Right lung (tissue), 5 donors: ENCODE data around the gene CDPF1. TPM values are rescaled to one million over a fixed set of nuclear protein-coding genes. Genes with fewer than 3 reads are reported as not detected.
A peak's percentile ranks its signal among the peaks of the same experiment; 100 is the strongest.

Source experiments
- DNase-seq, 2 donors: peaks; one replicate each; pipeline ENCODE4 v3.0.0-alpha.2; 2013
- polyA plus RNA-seq, 5 donors: library from polyadenylated mRNA; unstranded; fragments of 120-200 nt; gene quantifications; one replicate each; pipeline versions ENCODE4 v1.2.1 to v1.2.3, GENCODE V29; 2013; ENCODE audit warnings: inconsistent platforms in 1 of 5, low replicate concordance in 1 of 5; ENCODE audit not compliant: insufficient read length in 5 of 5, insufficient read depth in 1 of 5

CDPF1 gene
- polyA plus RNA-seq, 5 donors, result 9.5 to 15.0 (median 13.0) TPM

DNA sequence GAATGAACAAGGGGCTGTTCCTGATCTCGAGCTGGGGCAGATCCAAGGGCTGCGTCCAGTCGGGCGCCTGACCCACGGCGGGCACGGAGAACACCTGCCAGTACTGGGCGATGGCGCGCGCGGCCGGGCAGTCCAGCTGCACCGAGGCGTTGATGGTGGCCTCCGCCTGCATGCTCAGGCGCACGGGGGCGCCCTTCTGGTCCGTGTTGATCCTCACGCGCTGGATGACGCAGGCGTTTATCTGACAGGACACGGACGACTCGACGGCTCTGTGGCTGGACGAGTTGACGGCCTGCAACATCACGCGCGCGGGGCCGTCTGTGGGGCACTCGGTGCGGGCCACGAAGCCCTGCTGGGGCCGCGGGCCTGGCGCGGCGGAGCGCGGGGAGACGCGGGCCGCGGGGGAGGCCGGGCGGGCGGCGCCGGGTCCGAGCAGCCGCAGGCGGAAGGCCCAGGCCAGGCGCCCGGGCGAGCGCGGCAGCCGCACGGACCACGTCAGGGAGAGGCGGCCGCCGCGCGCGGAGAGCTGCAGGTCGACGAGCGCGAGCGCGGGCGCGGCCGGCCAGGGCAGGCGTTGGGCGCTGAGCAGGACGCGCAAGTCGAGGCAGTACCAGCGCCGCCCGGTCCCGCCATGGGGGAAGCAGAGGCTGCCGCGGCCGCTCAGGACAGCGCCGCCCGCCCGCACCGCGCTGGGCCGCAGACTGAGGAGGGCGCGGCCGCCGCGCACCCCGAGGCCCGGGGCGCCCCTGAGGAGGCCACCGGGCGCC, 12.5 kb upstream of the CDPF1 start:
- peak in 1 of 2 donors; percentile 16 for DNase-seq

DNA sequence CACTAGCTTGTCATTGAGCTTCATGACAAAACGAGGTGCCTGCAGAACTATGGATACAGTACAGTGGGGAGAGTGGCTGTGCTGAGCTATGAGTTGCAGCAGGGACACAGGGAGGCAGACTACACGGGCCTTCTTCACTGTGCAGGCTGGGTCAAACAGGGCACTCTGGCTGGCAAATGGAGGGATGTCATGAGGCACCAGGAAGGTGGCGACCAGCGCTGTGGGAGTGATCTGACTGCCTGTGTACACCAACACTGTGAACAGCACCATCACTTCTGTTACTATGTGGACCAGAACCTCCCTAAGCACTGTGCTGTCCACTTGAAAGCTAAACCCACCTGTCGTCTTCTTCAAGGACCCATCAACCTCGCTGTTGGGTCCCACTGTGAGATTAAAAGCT, 9.9 kb upstream of the CDPF1 start:
- DNase-seq, result no peak

DNA sequence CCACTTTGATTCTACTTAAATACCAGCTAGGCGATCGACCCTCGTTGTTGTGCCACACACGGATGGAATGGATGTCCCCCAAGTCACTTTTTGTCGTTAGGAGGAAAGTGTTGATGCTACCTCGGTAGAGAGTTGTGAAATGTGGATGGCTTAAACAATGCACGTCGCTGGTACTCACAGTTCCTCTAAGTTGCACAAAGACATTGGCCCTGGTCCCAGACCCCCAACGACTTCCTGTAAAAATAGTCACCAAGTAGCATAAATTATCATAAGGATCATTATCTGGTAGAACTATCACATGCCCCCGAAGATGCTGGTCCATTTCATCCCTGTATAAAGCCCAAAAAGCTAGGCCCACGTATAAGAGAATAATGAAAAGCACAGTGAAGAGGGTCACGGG, 9.3 kb upstream of the CDPF1 start:
- no peak for DNase-seq

DNA sequence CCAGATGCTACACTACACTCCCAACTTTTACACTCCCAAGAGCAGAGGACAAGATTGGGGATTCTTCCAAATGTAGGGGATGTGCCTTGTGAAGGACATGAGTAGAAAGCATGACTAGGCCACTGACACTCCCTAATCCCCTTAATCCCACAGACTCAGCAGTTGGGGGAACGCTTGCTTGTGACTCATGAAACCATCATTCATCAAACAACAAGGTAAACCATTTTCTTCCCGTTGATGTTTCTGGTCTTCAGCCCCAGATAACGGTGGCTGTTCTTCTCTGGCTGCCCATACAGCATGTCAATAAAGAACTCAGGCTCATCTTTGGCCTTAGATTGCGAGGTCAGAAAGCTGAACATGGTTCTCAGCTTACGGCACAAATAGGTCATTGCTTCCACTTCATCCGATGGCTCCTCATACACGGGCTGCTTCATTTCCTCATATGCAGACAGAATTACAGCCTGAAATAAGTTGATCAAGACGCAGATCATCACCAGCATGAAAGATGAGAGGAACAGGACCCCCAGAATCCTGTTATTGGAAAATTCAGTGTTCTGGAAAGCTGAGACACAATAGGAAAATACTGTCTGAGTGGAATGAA, 6.4 kb upstream of the CDPF1 start:
- no peak for DNase-seq

DNA sequence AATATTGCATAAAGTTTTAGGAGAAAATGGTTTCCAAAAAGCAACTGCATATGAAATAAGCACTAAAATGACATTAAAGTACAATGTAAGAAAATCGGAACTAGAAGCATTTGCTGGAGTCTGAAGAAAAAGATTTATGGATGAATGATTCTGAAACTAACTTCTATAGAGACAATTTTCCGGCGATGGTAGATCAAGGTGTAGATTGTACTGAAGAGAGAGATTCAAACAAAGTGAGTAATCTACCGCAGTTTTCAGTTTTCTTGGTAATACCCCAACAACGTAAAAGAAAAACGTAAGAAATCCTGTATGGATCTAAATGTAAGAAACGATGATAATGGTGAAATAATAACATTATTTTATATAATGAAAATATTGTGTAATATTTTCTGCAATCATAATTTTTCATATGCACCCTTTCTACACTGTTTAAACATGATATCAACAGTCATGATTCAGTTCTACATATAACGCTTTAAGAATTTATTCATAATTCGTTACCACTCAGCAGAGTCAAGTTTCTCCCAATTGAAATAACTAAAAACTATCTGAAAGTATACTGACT, 1.8 kb upstream of the CDPF1 start:
- no peak for DNase-seq

DNA sequence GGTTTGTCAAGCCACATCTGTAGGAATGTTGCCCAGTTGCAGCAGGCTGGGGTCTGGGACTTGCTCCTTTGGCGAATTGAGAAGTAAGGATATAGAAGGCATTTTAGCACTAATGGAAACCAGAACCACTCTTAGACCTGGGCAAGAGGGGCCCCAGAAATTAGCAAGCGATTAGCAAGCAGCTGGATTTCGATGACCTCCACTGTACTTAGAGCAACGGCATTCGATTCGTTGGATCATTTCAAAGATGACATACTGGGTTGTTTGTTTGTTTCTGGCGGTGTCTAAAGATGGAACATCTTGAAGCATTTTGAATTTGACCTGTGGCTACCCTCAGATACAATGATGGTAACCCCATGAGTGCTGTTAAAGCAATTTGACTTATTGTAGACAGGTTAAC, 1.2 kb upstream of the CDPF1 start:
- DNase-seq, result no peak

DNA sequence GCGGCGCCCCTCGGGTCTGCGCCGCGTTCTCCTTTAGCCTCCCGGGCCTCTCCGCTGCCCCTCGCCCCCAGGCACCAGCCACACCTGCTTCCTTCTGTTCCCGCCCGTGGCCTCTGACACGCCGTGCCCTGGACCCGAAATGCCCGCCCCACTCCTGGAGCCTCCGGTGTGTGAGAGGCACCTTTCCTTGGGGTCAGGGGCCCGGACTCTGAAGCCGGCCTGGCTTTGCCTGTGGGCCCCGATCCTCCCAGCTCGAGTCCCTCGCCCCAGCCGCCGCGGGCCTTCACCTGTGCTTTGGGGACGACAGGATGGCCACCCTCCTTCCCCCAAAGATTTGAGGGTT, 661 bp upstream of the CDPF1 start:
- DNase-seq, result no peak

DNA sequence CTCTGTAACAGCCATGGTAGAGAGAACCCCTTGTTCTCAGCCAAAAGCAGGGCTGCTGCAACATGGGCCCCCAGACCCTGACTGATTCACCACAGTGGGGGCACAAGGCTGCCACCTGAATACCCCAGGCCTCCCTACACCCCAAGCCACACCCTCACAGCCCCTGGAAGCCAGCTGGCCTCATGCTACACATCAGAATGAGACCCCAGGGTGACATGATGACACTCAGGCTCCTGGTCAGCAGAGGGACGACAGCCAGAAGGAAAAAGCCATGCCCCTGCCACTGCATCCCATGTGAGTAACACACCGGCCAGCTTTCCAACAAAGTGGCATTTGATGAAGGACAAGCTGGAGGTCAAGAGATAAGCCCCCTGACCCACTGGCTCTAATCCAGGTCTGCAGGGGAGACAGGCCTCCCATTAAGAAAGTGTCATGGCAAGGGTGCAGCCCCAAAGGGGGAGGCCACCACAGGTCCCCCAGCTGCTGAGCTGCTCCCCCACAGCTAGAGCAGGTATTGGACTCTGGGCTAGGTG, 2.6 kb downstream of the CDPF1 start:
- no peak for DNase-seq

DNA sequence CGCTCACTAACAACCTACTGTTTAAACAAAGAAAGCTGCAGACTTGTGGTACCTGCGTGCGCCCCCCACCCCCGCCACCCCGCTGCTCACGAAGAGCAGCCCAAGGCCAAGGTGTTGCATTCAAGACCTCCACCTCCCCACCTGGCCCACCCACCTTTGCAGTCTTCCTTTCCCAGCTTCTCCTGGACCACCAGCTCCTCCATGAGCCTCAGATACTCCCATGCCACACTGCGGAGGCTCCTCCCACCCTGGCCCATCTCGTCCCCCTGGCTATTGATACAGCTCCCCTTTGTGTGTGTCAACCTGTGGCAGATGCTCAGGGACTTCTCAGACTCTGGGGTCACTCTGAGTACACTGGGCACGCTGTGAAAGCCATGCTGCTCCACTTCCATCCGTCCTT, 3.9 kb downstream of the CDPF1 start:
- DNase-seq, result no peak

DNA sequence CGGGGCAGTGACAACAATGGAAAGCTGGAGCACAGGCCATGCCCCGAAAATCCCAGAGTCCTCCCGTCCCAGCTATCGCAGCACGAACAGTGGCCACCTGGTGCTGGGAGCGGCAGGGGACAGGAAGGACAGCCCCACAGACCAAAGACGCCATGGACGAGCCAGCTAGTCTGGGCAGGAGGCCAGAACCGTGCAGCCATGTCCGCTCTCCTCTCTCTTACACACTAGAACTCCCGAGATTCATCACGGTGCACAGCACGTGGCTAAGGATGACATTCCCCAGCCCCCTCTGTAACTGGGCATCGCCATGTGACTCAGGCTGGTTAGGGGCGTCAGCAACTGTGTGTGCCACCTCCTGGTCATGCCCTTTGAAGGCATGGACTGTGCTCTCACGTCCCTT, 4.6 kb downstream of the CDPF1 start:
- peak in 1 of 2 donors; percentile 36 for DNase-seq

DNA sequence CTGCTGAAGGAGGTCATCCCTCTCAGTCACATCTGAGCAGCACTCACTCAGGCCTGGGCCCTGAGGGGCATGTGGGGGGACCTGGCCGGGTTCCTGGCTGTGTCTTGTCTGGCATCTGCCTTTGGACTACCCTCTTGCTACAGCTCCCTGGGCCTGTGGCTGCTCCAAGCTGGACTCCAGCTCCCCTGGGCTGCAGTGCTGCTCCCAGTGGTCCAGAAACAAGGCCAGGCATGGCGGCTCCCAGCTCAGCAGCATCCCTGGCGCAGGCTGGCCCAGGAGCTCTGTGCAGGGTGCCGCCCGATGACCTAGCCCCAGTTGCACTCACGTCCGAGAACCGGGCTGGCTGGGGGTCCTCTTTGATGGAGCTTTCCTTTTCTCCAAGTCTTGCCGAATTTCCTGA, 5.3 kb downstream of the CDPF1 start:
- no peak for DNase-seq

DNA sequence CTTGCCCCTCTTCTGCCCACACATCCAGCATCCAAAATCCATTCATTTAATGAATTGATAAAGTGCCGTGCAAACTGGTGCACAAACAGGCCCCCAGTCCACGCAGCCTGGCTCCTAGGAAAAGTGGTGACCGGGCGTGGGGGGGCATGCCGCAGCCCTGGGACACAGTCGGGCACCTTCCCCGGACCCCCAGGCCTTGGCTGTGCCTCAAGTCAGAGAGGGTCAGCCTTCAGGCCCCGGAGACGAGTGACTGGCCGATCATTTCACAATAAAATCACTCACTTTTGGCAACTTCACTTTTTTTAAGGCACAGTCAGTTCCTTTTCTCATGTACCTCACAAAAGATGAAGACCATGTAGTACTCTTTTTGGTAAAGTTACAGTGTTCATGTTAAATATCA, 8.0 kb downstream of the CDPF1 start:
- no peak for DNase-seq

DNA sequence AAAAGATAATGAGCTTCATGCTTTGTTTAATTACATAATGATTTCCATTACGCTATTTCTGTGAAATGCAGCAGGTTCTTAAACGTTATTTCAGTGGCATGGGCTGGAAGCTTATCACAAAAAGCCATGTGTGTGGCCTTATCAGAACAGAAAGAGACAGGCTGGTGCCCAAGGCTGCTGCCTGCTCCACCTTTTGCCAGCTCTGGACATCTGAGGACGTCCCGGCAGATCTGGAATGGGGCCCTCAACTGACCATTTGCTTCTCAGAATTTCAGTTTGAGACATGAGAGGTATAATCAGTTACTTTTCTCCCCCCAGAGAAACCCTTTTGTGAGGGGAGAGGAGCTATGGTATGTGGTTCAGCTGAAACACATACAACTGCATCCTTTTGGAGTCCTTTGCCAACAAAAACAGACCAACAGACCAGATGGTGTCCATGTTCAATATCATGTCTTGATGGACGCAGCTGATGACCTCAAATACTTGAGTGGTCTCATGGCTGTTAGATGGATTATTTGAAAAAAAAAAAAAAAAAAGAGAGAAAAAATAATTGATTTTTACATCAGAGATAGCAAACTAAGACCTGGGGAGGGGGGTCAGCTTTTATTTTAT, 8.6 kb downstream of the CDPF1 start:
- no peak for DNase-seq

DNA sequence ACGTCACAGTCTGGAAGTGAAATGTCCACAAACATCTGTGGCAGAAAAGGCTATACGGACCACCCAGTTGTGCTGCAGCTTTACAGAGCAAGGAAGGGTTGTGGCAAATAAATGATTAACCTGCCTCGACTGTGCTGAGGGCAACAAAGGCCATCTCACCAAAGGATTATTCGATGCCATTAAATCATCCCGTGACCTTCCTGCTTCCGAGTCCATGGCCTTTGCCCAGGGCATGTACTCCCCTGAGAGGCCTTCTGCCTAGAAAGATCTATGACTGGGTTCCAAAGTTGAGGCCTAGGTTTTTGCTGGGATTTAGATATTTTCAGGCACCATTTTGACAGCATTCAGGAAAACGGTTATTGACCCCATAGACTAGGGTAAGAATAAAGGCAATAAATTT, 9.2 kb downstream of the CDPF1 start:
- no peak for DNase-seq

DNA sequence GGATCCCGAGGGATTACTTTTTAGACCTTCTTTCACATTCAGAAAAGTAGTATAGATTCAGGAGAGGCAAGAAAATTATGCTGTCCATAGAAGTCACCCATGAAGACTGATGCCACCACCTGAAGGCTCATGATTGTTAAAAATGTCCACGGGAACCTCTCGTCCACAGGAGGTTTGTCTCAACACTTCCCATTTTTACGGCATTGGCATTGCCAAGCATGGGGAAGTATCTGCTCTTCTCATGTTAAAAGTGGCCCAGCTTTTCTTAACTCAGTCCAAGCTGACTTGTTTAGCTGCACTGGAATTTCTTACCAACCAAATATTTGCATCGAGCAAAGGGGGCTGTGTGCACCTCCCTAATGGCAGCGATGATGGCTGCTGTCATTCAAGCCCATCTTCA, 9.6 kb downstream of the CDPF1 start:
- no peak for DNase-seq

DNA sequence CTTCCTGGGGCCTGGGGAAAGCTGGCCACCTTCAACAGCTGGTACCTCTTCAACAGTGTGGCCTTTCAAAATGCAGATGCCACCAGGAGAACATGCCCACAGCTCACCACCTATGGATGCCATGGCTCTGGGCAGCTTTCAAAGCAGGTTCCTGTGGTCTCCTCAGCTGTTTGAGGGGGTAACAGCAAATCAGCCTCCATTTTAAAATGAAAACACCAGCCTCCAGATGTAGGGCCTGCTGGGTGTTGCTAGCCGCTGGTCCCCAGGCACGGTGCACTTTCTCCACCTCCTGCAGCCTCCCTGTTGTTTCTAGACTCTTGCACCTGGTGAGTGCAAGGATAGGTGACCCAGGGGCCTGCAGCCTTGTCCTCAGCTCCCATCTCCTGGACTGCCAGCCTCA, 10.0 kb downstream of the CDPF1 start:
- no peak for DNase-seq

DNA sequence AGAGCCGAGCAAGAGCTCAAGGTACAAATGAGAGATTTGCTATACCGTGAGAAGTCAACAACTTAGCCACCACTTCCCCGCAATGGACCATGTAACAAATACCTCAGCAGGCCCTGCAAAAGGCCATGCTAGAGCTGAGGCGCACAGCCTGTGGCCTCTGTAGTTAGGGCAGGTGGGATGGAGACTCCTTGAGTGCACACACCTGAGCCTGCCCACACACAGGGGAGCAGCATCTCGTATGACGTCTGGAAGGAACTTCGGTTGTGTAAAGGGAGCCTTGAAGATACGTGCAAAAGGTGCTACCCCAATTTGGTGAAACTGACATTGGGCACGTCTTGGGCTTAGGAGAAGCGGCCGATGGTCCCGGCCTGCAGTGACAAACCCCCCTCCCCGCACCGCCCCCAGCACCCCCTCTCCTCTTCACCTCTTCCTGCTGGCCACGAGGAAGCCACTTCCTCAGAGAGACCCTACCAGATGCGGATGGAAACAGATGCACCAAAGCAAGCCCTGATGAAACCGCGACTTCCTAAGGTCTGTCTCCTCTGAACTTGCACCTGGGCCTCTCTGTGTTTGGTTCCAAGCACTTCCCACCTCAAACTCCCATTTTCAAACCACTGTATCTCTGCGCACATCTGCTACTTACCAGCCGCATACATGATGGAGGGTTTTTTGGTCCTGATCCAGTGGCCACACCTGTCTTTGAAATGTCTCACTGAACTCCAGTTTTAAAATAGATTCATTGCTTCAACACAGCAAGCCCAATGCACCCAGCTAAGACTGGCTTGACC, 10.6 kb downstream of the CDPF1 start:
- DNase-seq, result no peak

DNA sequence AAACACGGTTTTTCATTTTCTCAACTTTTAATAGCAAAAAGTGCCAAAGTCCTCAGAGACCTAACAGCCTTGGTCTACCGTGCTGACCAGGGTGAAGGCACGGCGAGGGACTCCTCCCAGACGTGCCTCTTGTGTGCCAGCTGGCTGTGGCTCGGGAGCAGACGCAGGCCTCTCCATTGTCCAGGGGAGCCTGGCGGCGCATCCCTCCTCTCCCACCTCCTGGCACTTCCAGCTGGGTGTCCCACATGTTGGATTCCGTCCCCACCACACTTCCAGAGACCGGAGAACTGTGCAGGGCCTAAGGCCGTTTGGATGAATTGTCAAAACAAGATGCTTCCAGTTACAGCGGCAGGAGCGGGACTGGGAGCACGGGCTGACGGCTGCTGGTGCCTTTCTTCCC, 11.6 kb downstream of the CDPF1 start:
- DNase-seq, result no peak

DNA sequence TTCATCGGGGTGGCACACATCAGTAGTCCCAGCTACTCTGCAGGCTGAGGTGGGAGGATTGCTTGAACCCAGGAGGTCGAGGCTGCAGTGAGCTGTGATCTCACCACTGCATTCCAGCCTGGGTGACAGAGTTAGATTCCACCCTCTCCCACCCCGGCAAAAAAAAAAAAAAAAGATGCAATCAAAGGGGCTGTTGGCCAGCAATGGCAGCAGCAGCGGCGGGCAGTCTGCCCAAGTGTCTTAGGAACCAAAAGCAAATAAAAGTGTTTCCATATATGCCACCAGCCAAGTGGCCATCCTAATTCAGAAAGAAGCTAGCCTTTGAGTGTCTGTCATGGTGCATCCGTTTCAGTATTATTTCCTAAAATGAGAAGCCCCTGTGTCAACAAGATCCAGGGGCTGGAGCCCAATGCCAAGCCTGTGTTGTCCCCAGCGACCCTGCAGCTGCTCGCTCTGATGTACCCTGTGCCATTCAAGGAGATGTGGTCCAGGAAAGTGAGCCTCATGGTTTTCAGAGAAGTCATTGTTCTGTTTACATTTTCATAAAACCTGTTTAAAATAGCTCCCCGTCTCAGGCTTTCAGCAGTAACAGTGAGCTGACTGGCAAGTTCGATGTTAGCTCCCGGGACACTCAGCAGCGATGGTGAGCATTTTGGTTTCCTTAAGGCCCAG, 12.5 kb downstream of the CDPF1 start:
- no peak for DNase-seq

DNA sequence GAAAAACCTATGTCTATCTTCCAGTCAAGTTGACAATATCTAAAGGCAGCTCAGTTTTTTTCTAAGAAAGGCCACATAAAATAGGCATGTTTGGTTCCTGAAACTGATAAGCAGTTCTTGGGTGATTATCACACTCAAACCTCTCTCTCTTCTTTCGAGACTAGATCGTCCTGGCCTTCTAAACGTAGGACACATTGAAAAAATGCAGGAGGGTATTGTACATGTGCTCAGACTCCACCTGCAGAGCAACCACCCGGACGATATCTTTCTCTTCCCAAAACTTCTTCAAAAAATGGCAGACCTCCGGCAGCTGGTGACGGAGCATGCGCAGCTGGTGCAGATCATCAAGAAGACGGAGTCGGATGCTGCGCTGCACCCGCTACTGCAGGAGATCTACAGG, 15.1 kb downstream of the CDPF1 start:
- no peak for DNase-seq

DNA sequence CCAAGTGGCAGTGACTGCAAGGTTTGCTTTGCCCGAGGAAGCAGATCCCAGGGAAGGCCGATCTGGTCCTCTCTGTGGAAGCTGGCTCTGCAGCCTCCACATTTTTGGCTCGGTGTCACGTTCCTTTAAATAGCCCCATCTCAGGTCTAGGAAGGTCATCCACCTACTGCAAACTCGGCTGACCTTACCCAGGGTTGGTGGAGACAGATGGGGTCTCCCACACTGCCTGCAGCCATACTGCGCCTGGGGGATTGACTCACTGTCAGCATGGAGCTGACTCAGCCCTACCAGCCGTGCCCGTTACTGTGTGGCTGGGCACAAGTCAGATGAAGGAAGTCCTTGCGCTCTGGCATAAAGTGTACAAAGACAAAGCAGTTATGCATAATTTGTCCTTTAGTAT, 16.9 kb downstream of the CDPF1 start:
- DNase-seq, result no peak
